ENCODE data around the gene EDDM3A. TPM values are rescaled to one million over a fixed set of nuclear protein-coding genes. Genes with fewer than 3 reads are reported as not detected.

The EDDM3A gene
- total and polyA plus RNA-seq, 2 experiments from 2014 or later = not detected

DNA sequence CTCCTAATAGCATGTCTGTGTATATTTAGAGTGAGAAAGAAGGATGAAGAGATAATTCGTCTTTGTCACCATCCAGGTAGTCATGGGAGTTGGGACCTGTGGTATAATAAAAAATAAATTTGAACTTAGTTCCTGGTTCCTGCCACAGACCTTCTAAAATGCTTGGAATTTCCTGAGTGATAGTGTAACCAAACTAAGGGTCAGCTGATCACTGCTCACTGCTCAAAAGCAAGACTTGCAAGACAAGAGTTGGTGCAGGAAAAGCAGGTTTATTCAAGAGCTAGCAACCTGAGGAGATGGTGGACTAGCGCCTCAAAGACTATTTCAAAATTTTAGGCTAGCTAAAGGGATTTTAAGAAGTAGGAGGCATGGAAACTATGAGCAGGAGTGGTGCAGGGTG lies 38.1 kb upstream of the EDDM3A start:
- 85 to 88% methylated on average over 2 of the region's 2 CpGs for WGBS, 2 experiments (ENCODE audit: low coverage in 1 of 2, low lambda C conversion rate in 2 of 2, missing lambda C conversion rate in 2 of 2)
- DNase-seq = no peak
- Histone ChIP-seq H3K27ac (no peak overlapping the region), H3K4me2 (ENCODE audit: unreplicated experiment) (no peak overlapping the region), H2AFZ (peak overlapping the region; percentile 32; the same call in 1 of the 2 replicates), H3K9me3 (ENCODE audit: low read depth) (no peaks in the 10 kb centered on the region), H3K27me3 (replicated peaks; ENCODE audit: insufficient read depth) (no peaks in the 10 kb centered on the region), H3K9ac (no peak overlapping the region), H3K4me3 (no peak overlapping the region), H3K79me2 (ENCODE audit: insufficient read depth) (no peaks in the 10 kb centered on the region), H3K9me2 (ENCODE audit: insufficient read depth) (no peaks in the 10 kb centered on the region), H3K36me3 (ENCODE audit: low read depth) (no peaks in the 10 kb centered on the region), H3F3A (ENCODE audit: insufficient read depth) (0 out of 2 replicates have a peak, but pooled peaks cover 4% of the 10 kb centered on the region), H4K20me1 (ENCODE audit: insufficient read depth) (no peaks in the 10 kb centered on the region), H3K4me1 (ENCODE audit: insufficient read depth) (peaks cover 12% of the 10 kb centered on the region; the same call in 1 of the 2 replicates)
- in situ Hi-C loops (cut with MboI) = no loop called here
- no peak for TF ChIP-seq EZH2 (IDR thresholded peaks at IDR 0.05; ENCODE audit: insufficient read depth, poor library complexity, severe bottlenecking)
- no peak for TF ChIP-seq EZH2phosphoT487 (IDR thresholded peaks at IDR 0.05; ENCODE audit: insufficient read depth, low read depth)

DNA sequence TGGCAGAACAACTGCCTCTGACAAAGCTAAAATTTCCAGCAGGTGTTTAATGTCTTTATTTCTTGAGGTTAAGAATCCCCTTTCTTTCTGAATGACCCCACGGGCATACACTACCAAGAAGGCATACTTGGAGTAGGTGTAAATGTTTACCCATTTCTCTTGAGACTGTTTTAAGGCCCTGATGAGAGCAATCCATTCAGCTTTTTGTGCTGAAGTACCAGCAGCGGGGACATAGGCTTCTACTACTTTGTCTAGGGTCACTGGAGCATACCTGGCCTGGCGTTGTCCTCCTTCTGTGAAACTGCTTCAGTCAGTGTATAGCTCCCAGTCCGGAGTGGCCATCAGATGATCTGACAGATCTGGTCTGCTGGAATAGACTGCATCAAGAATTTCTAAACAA lies 34.4 kb upstream of the EDDM3A start:
- no peak overlapping the region for H3K4me3 ChIP-seq
- no peaks in the 10 kb centered on the region for H4K20me1 ChIP-seq (ENCODE audit: insufficient read depth)
- H3K9me3 ChIP-seq (ENCODE audit: low read depth) = no peaks in the 10 kb centered on the region
- H3K9ac ChIP-seq = no peak overlapping the region
- no peak for TF ChIP-seq EZH2phosphoT487 (IDR thresholded peaks at IDR 0.05; ENCODE audit: insufficient read depth, low read depth)
- in situ Hi-C loops (cut with MboI) = no loop called here
- H3K4me1 ChIP-seq (ENCODE audit: insufficient read depth) = peaks cover 12% of the 10 kb centered on the region; the same call in 1 of the 2 replicates
- H3K27me3 ChIP-seq (replicated peaks; ENCODE audit: insufficient read depth) = 0 out of 2 replicates have a peak, but pooled peaks cover 9% of the 10 kb centered on the region
- H2AFZ ChIP-seq = no peak overlapping the region
- DNase-seq = no peak
- H3K4me2 ChIP-seq (ENCODE audit: unreplicated experiment) = no peak overlapping the region
- H3K27ac ChIP-seq = no peak overlapping the region
- H3F3A ChIP-seq (ENCODE audit: insufficient read depth) = 0 out of 2 replicates have a peak, but pooled peaks cover 4% of the 10 kb centered on the region
- H3K79me2 ChIP-seq (ENCODE audit: insufficient read depth) = no peaks in the 10 kb centered on the region
- H3K36me3 ChIP-seq (ENCODE audit: low read depth) = no peaks in the 10 kb centered on the region
- 27 to 29% methylated on average over 4 of the region's 4 CpGs for WGBS, 2 experiments (ENCODE audit: low coverage in 1 of 2, low lambda C conversion rate in 2 of 2, missing lambda C conversion rate in 2 of 2)
- H3K9me2 ChIP-seq (ENCODE audit: insufficient read depth) = no peaks in the 10 kb centered on the region

DNA sequence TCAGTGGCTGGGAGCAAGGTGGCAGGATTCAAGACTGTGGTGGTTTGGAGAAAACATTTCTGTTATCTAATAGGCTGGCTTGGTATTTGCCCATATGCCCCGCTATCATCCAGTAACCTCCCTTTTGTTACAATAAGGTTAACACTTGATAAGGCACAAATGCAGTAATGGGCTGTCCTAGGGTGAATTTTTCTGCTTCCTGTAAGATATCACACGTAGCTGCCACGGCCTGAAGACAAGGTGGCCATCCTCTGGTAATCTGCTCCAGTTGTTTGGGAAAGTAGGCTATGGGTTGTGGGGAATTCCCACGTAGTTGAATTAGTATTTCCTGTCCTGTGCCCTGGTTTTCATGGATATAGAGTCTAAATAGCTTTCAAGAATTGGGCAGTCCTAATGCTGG lies 34.0 kb upstream of the EDDM3A start:
- Histone ChIP-seq H3F3A (ENCODE audit: insufficient read depth) (0 out of 2 replicates have a peak, but pooled peaks cover 4% of the 10 kb centered on the region), H2AFZ (no peak overlapping the region), H3K9ac (no peak overlapping the region), H3K36me3 (ENCODE audit: low read depth) (no peaks in the 10 kb centered on the region), H3K4me1 (ENCODE audit: insufficient read depth) (peaks cover 11% of the 10 kb centered on the region; the same call in 1 of the 2 replicates), H3K27ac (no peak overlapping the region), H3K4me3 (no peak overlapping the region), H4K20me1 (ENCODE audit: insufficient read depth) (no peaks in the 10 kb centered on the region), H3K79me2 (ENCODE audit: insufficient read depth) (no peaks in the 10 kb centered on the region), H3K4me2 (ENCODE audit: unreplicated experiment) (no peak overlapping the region), H3K9me2 (ENCODE audit: insufficient read depth) (no peaks in the 10 kb centered on the region), H3K27me3 (replicated peaks; ENCODE audit: insufficient read depth) (0 out of 2 replicates have a peak, but pooled peaks cover 9% of the 10 kb centered on the region), H3K9me3 (ENCODE audit: low read depth) (no peaks in the 10 kb centered on the region)
- in situ Hi-C loops (cut with MboI) = no loop called here
- 29 to 33% methylated on average over 4 of the region's 4 CpGs for WGBS, 2 experiments (ENCODE audit: low coverage in 1 of 2, low lambda C conversion rate in 2 of 2, missing lambda C conversion rate in 2 of 2)
- DNase-seq = no peak
- TF ChIP-seq EZH2 (IDR thresholded peaks at IDR 0.05; ENCODE audit: insufficient read depth, poor library complexity, severe bottlenecking) = no peak
- no peak for TF ChIP-seq EZH2phosphoT487 (IDR thresholded peaks at IDR 0.05; ENCODE audit: insufficient read depth, low read depth)

DNA sequence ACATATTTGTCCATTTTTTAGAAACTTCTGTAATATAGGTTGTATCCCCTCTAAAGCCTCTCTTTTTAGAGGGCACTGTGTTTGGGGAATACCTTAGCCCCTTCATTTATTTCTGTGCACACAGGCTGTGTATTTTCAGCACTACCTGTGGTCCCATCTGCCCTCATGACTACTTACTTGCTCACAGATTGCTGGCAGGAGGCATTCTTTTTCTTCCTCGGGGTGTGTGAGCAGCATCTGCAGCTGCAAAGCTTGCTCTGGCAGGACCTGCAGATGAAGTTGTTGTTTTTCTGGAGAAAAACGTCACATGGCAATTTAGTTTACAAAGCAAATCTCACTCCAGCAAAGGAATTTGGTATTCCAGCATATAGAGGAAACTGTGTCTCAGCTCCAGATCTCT lies 32.8 kb upstream of the EDDM3A start:
- no peaks in the 10 kb centered on the region for H3F3A ChIP-seq (ENCODE audit: insufficient read depth)
- H3K9me3 ChIP-seq (ENCODE audit: low read depth) = no peaks in the 10 kb centered on the region
- no peaks in the 10 kb centered on the region for H3K79me2 ChIP-seq (ENCODE audit: insufficient read depth)
- H3K4me1 ChIP-seq (ENCODE audit: insufficient read depth) = no peaks in the 10 kb centered on the region
- 0 to 2% methylated on average over 2 of the region's 2 CpGs for WGBS, 2 experiments (ENCODE audit: low coverage in 1 of 2, low lambda C conversion rate in 2 of 2, missing lambda C conversion rate in 2 of 2)
- H3K9me2 ChIP-seq (ENCODE audit: insufficient read depth) = no peaks in the 10 kb centered on the region
- in situ Hi-C loops (cut with MboI) = no loop called here
- 0 out of 2 replicates have a peak, but pooled peaks cover 9% of the 10 kb centered on the region for H3K27me3 ChIP-seq (replicated peaks; ENCODE audit: insufficient read depth)
- no peak for TF ChIP-seq EZH2phosphoT487 (IDR thresholded peaks at IDR 0.05; ENCODE audit: insufficient read depth, low read depth)
- TF ChIP-seq EZH2 (IDR thresholded peaks at IDR 0.05; ENCODE audit: insufficient read depth, poor library complexity, severe bottlenecking) = no peak
- no peak for DNase-seq
- H3K4me3 ChIP-seq = no peak overlapping the region
- no peak overlapping the region for H3K4me2 ChIP-seq (ENCODE audit: unreplicated experiment)
- no peak overlapping the region for H2AFZ ChIP-seq
- no peaks in the 10 kb centered on the region for H4K20me1 ChIP-seq (ENCODE audit: insufficient read depth)
- H3K27ac ChIP-seq = no peak overlapping the region
- H3K36me3 ChIP-seq (ENCODE audit: low read depth) = no peaks in the 10 kb centered on the region
- H3K9ac ChIP-seq = no peak overlapping the region
